Caco-2 (cell line): ENCODE results near the gene MADD. TPM values are rescaled to one million over a fixed set of nuclear protein-coding genes. Genes with fewer than 3 reads are reported as not detected.

Source experiments
- BruUV-seq: library from RNA; stranded (reverse); fragments of 400-500 nt; replicated peaks from 2 replicates; lab custom pipeline; 2021; lab: Mats Ljungman, UMichigan
- CTCF ChIA-PET: fragments of 300-600 bp; sonication (Branson Sonifier 250); formaldehyde crosslinking; loops from one replicate; lab custom pipeline; 2022; ENCODE audit warnings: antibody characterized with exemption; lab: Charles Lee
- POLR2A ChIA-PET: fragments of 300-600 bp; sonication (Branson Sonifier 250); formaldehyde crosslinking; loops from one replicate; lab custom pipeline; 2022; ENCODE audit warnings: antibody characterized with exemption; lab: Charles Lee
- DNase-seq, 2 experiments: peaks; one replicate each; pipeline versions ENCODE4 v3.0.0 to v3.0.0-alpha.2; 2020 to 2022
- H3K27me3 ChIP-seq: replicated peaks from 2 replicates; pipeline ENCODE4 v1.6.0; 2011; ENCODE audit warnings: low read length; ENCODE audit not compliant: control insufficient read depth, insufficient read depth
- H3K36me3 ChIP-seq: 2 replicates; pipeline ENCODE4 v1.5.1; 2011; ENCODE audit warnings: low read length; ENCODE audit not compliant: control insufficient read depth, insufficient read depth
- H3K4me1 ChIP-seq: fragments of 250-450 bp; sonication (Bioruptor Pico); 2 replicates; pipeline ENCODE4 v1.5.1; 2020; ENCODE audit warnings: mild to moderate bottlenecking
- H3K4me3 ChIP-seq: 2 replicates; pipeline ENCODE4 v1.5.1; 2011; ENCODE audit warnings: low read depth, mild to moderate bottlenecking, control low read depth, low read length
- H3K9me3 ChIP-seq: fragments of 250-450 bp; sonication (Bioruptor Pico); 2 replicates; pipeline ENCODE4 v1.5.1; 2020; ENCODE audit warnings: mild to moderate bottlenecking, moderate library complexity
- H3K27ac Mint-ChIP-seq: one replicate; pipeline ENCODE4 v1.8.0; 2022; ENCODE audit warnings: mixed read lengths; ENCODE audit not compliant: unreplicated experiment
- H3K27me3 Mint-ChIP-seq: one replicate; pipeline ENCODE4 v1.8.0; 2022; ENCODE audit warnings: mixed read lengths; ENCODE audit not compliant: insufficient read depth, unreplicated experiment
- H3K36me3 Mint-ChIP-seq: one replicate; pipeline ENCODE4 v1.8.0; 2022; ENCODE audit warnings: mild to moderate bottlenecking, mixed read lengths; ENCODE audit not compliant: insufficient read depth, unreplicated experiment
- H3K4me1 Mint-ChIP-seq: one replicate; pipeline ENCODE4 v1.8.0; 2022; ENCODE audit warnings: low read depth, mixed read lengths; ENCODE audit not compliant: unreplicated experiment
- H3K4me3 Mint-ChIP-seq: one replicate; pipeline ENCODE4 v1.8.0; 2022; ENCODE audit warnings: mild to moderate bottlenecking, moderate library complexity, mixed read lengths; ENCODE audit not compliant: unreplicated experiment
- H3K9me3 Mint-ChIP-seq: one replicate; pipeline ENCODE4 v1.8.0; 2022; ENCODE audit warnings: mixed read lengths; ENCODE audit not compliant: unreplicated experiment
- intact Hi-C: fragments of 100-400 bp; cut with micrococcal nuclease; formaldehyde crosslinking; loops from one replicate; pipeline ENCODE4 v1.10.0; 2022; ENCODE audit not compliant: unreplicated experiment
- total RNA-seq: library from RNA; stranded (reverse); gene quantifications from 2 replicates; pipeline ENCODE4 v1.2.3, GENCODE V29; 2022
- TF ChIP-seq, protein P1 (sequence below), 2 experiments: fragments of 200-600 bp in 1 of 2; IDR thresholded peaks; 1 replicate in 1 of 2; 2 replicates in 1 of 2; pipeline versions ENCODE4 v1.5.1 to v1.8.0; 2011 to 2022; ENCODE audit warnings: antibody characterized with exemption in 1 of 2, control low read depth in 1 of 2, inconsistent platforms in 1 of 2, low read depth in 1 of 2, low read length in 1 of 2, mild to moderate bottlenecking in 1 of 2, moderate library complexity in 1 of 2; ENCODE audit not compliant: insufficient read depth in 1 of 2, severe bottlenecking in 1 of 2, unreplicated experiment in 1 of 2

MADD gene
- total RNA-seq, 1 experiment from 2014 or later: 63.8 TPM

- intact Hi-C loops: loop anchor here (1.0 to 5.0 kb wide), 4 partner anchors 10 to 148 kb away; partner anchors contain the start of gene SLC39A13
- peaks cover 2% of the 10 kb centered on the region for H3K36me3 ChIP-seq
- no peak overlapping the region for H3K4me3 ChIP-seq
- H3K4me1 ChIP-seq: peaks cover 39% of the 10 kb centered on the region
- Mint-ChIP-seq H3K27ac (peak overlapping the region; percentile 53), H3K27me3 (no peaks in the 10 kb centered on the region), H3K9me3 (no peaks in the 10 kb centered on the region), H3K4me3 (peak overlapping the region; percentile 35), H3K4me1 (peaks cover 35% of the 10 kb centered on the region), H3K36me3 (peaks cover 25% of the 10 kb centered on the region)
- DNase-seq: peak; percentile 68 to 71
- BruUV-seq: no TSS peak
- H3K27me3 ChIP-seq: no peaks in the 10 kb centered on the region
- no peaks in the 10 kb centered on the region for H3K9me3 ChIP-seq
- TF ChIP-seq, protein P1, sequence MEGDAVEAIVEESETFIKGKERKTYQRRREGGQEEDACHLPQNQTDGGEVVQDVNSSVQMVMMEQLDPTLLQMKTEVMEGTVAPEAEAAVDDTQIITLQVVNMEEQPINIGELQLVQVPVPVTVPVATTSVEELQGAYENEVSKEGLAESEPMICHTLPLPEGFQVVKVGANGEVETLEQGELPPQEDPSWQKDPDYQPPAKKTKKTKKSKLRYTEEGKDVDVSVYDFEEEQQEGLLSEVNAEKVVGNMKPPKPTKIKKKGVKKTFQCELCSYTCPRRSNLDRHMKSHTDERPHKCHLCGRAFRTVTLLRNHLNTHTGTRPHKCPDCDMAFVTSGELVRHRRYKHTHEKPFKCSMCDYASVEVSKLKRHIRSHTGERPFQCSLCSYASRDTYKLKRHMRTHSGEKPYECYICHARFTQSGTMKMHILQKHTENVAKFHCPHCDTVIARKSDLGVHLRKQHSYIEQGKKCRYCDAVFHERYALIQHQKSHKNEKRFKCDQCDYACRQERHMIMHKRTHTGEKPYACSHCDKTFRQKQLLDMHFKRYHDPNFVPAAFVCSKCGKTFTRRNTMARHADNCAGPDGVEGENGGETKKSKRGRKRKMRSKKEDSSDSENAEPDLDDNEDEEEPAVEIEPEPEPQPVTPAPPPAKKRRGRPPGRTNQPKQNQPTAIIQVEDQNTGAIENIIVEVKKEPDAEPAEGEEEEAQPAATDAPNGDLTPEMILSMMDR (IDR thresholded peaks at IDR 0.05; ENCODE audit: insufficient read depth in 1 of 2, low read depth in 1 of 2, low read length in 1 of 2, severe bottlenecking in 1 of 2, unreplicated experiment in 1 of 2): peak; percentile 78 to 79
- ChIA-PET POLR2A (interaction anchor here (0.9 to 1.4 kb wide), 4 partner anchors 10 to 73 kb away, joined by 3 to 8 read pairs (median 4); partner anchors contain the start of genes ACP2 and DDB2), CTCF (interaction anchor here (0.5 to 4.0 kb wide), 21 partner anchors 9 to 454 kb away, joined by 3 to 31 read pairs (median 5); partner anchors contain the start of genes ACP2, DDB2 and PACSIN3)
These were observed 10.5 kb upstream of the MADD start for GRCh38 chr11:47259232-47259977.

DNA sequence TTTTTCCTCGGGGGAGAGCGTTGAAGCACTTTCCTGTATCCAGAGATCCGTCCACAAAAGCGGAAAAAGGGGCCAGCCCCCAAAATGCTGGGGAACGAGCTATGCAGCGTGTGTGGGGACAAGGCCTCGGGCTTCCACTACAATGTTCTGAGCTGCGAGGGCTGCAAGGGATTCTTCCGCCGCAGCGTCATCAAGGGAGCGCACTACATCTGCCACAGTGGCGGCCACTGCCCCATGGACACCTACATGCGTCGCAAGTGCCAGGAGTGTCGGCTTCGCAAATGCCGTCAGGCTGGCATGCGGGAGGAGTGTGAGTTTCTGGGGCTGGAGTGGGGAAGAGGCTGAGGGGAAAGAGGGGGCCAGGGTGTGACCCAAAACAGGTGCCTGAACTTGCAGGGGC is 9.6 kb upstream of the MADD start:
- POLR2A ChIA-PET: no interaction called here
- H3K4me3 Mint-ChIP-seq: no peak overlapping the region

DNA sequence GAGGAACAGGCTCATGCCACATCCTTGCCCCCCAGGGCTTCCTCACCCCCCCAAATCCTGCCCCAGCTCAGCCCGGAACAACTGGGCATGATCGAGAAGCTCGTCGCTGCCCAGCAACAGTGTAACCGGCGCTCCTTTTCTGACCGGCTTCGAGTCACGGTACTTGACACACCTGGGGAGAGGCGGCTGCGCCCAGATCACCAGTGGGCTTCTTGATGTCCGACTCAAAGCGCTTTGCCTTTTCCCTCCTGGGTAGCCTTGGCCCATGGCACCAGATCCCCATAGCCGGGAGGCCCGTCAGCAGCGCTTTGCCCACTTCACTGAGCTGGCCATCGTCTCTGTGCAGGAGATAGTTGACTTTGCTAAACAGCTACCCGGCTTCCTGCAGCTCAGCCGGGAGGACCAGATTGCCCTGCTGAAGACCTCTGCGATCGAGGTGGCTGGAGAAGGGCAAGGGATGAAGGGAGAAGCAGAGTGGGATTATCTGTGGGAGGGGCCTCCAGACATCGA is 8.6 kb upstream of the MADD start:
- no peak overlapping the region for H3K4me3 Mint-ChIP-seq
- no peaks in the 10 kb centered on the region for H3K9me3 Mint-ChIP-seq
- peaks cover 25% of the 10 kb centered on the region for H3K36me3 Mint-ChIP-seq
- DNase-seq: no peak
- ChIA-PET POLR2A (interaction anchor here (0.6 kb wide), 1 partner anchor 27 kb away, joined by 9 read pairs; no protein-coding TSS in a partner anchor), CTCF (no interaction called here)
- no TSS peak for BruUV-seq
- H3K4me3 ChIP-seq: no peak overlapping the region
- H3K4me1 Mint-ChIP-seq: peaks cover 21% of the 10 kb centered on the region
- no peaks in the 10 kb centered on the region for H3K27me3 ChIP-seq
- intact Hi-C loops: no loop called here
- H3K36me3 ChIP-seq: peaks cover 1% of the 10 kb centered on the region
- no peak overlapping the region for H3K27ac Mint-ChIP-seq
- H3K9me3 ChIP-seq: no peaks in the 10 kb centered on the region
- TF ChIP-seq, protein P1 (IDR thresholded peaks at IDR 0.05; ENCODE audit: insufficient read depth in 1 of 2, low read depth in 1 of 2, low read length in 1 of 2, severe bottlenecking in 1 of 2, unreplicated experiment in 1 of 2): no peak
- H3K4me1 ChIP-seq: peaks cover 34% of the 10 kb centered on the region
- H3K27me3 Mint-ChIP-seq: no peaks in the 10 kb centered on the region

More for the DNA sequence above, 9.6 kb upstream of the MADD start:
- DNase-seq: no peak
- no TSS peak for BruUV-seq
- TF ChIP-seq, protein P1 (IDR thresholded peaks at IDR 0.05; ENCODE audit: insufficient read depth in 1 of 2, low read depth in 1 of 2, low read length in 1 of 2, severe bottlenecking in 1 of 2, unreplicated experiment in 1 of 2): no peak
- intact Hi-C loops: no loop called here
- no peak overlapping the region for H3K4me3 ChIP-seq
- no peak overlapping the region for H3K27ac Mint-ChIP-seq
- no peaks in the 10 kb centered on the region for H3K27me3 Mint-ChIP-seq
- no peaks in the 10 kb centered on the region for H3K9me3 ChIP-seq
- CTCF ChIA-PET: interaction anchor here (1.8 to 4.0 kb wide), 5 partner anchors 12 to 95 kb away, joined by 13 to 31 read pairs (median 27); partner anchors contain the start of genes ACP2, DDB2 and PACSIN3
- H3K36me3 ChIP-seq: peaks cover 1% of the 10 kb centered on the region
- H3K4me1 ChIP-seq: peaks cover 39% of the 10 kb centered on the region
- H3K36me3 Mint-ChIP-seq: peaks cover 25% of the 10 kb centered on the region
- no peaks in the 10 kb centered on the region for H3K9me3 Mint-ChIP-seq
- peaks cover 26% of the 10 kb centered on the region for H3K4me1 Mint-ChIP-seq
- H3K27me3 ChIP-seq: no peaks in the 10 kb centered on the region
